Spleen (tissue), 7 donors: ENCODE measurements around the gene PRSS21.

Source experiments
- CTCF ChIP-seq, 11 experiments: fragments of 200-600 bp in 7 of 11; fragments of 450-650 bp in 4 of 11; sonication (generic) in 4 of 11; IDR thresholded peaks in 8 of 11; conservative IDR thresholded peaks in 3 of 11; 1 replicate in 7 of 11; 2 replicates in 4 of 11; pipeline versions ENCODE4 v1.4.0 to v1.8.0; 2016 to 2021; ENCODE audit warnings: antibody characterized with exemption in 11 of 11, inconsistent platforms in 4 of 11, mild to moderate bottlenecking in 1 of 11
- POLR2A ChIP-seq, 3 donors: fragments of 450-650 bp; IDR thresholded peaks; one replicate each; pipeline ENCODE4 v1.5.1; 2017; ENCODE audit warnings: antibody characterized with exemption in 3 of 3, mild to moderate bottlenecking in 1 of 3
- POLR2AphosphoS5 ChIP-seq, 3 donors: sonication (generic); formaldehyde crosslinking; IDR thresholded peaks; one replicate each; pipeline ENCODE4 v1.5.1; 2017; ENCODE audit warnings: antibody characterized with exemption in 3 of 3
- donor health status: DM: no; HTN: no; CAD: no; lungs with moderate emphysema.
- donor health status: DM: no; HTN: no; CAD: no.
- donor health status: DM: no; HTN: no; CAD: no.

DNA sequence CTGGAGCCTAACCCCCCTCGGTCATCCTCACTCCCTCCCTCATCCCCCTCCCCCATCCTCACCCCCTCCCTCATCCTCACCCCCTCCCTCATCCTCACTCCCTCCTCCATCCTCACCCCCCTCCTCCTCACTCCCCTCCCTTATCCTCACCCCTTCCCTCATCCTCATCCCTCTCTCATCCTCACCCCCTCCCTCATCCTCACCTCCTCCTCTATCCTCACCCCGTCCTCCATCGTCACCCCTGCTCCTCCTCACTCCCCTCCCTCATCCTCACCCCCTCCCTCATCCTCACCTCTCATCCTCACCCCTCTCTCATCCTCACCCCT, 30.2 kb upstream of the PRSS21 start:
- TF ChIP-seq CTCF (IDR thresholded peaks at IDR 0.05 in 8 of 11, conservative IDR thresholded peaks at IDR 0.05 in 3 of 11): no peak
- TF ChIP-seq POLR2A (IDR thresholded peaks at IDR 0.05): no peak
- no peak for TF ChIP-seq POLR2AphosphoS5 (IDR thresholded peaks at IDR 0.05)
